Activated T-cell treated with anti-CD3 and anti-CD28 coated beads, Interleukin-2, amount 50 U/mL, for 72 hours (primary cell): ENCODE results near the gene ATP6V0B. TPM values are rescaled to one million over a fixed set of nuclear protein-coding genes. Genes with fewer than 3 reads are reported as not detected.

Experiments
- ATAC-seq, 2 donors: fragments of 150-1000 bp; cut with Tn5 transposase; replicated peaks in 1 of 2; 2 replicates each; pipeline ENCODE4 v1.10.0; 2021; ENCODE audit warnings: moderate library complexity in 2 of 2, mild to moderate bottlenecking in 1 of 2
- DNase-seq, 2 donors: peaks; one replicate each; pipeline ENCODE4 v3.0.0; 2021 to 2022; ENCODE audit warnings: mixed read lengths in 1 of 2
- H3K27ac Mint-ChIP-seq: one replicate; pipeline ENCODE4 v1.8.0; 2022; ENCODE audit warnings: mild to moderate bottlenecking, moderate library complexity, mixed read lengths
- H3K27me3 Mint-ChIP-seq: one replicate; pipeline ENCODE4 v1.8.0; 2022; ENCODE audit warnings: low read depth, mixed read lengths
- H3K36me3 Mint-ChIP-seq, 2 donors: one replicate each; pipeline ENCODE4 v1.8.0; 2022; ENCODE audit warnings: mixed read lengths in 2 of 2, mild to moderate bottlenecking in 1 of 2; ENCODE audit not compliant: insufficient read depth in 2 of 2
- H3K4me1 Mint-ChIP-seq: one replicate; pipeline ENCODE4 v1.8.0; 2022; ENCODE audit warnings: low read depth, mixed read lengths
- H3K4me3 Mint-ChIP-seq, 2 donors: one replicate each; pipeline ENCODE4 v1.8.0; 2022; ENCODE audit warnings: mild to moderate bottlenecking in 2 of 2, mixed read lengths in 2 of 2, moderate library complexity in 2 of 2
- H3K9me3 Mint-ChIP-seq, 2 donors: one replicate each; pipeline ENCODE4 v1.8.0; 2022; ENCODE audit warnings: mixed read lengths in 2 of 2
- total RNA-seq, 2 donors: library from RNA; stranded (reverse); gene quantifications; one replicate each; pipeline ENCODE4 v1.2.3, GENCODE V29; 2022

The ATP6V0B gene
- total RNA-seq, 2 donors from 2014 or later: 89.9 to 98.0 TPM

DNA sequence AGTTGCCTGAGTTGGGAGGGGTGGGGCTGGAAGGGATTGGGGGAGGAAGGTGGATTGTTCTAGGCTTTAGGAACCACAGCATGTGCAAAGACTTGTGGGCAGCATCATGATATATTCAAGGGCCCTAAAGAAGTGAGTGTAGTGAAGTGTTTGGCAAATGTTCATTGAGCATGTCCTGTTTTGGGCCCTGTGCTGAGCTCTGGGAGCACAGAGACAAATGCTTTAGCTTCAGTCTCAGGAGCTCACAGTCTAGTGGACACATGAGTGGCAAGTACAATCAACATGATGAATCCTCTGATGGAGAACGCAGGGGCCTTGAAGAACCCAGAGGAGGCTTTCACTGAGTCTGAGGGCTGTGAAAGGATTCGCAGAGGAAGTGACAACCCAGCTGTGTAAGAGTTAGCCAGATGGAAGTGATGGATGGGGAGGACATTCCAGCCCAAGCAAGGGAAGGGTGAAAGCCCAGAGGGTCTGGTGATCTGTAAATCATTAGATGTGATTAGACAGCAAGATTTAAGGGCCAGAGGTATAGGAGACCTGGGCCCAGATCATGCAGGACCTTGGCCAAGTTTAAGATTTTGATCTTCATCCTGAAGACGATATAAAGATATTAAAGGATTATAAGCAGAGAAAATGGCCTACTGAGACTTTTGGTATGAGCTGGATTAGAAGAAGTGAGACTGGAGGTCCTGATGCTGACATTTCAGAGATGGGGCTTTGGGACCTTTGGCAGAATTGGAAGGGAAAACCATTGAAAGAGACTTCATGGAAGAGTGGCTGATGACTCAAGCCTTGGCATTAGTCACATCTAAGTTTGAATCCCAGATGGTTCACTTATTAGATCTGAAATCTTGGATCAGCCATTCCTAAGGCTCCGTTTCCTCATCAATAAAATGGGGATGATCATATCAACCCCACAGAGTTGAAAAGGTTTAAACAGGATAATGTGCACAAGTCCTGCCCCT lies 23.5 kb upstream of the ATP6V0B start:
- no peak overlapping the region for H3K27ac Mint-ChIP-seq

DNA sequence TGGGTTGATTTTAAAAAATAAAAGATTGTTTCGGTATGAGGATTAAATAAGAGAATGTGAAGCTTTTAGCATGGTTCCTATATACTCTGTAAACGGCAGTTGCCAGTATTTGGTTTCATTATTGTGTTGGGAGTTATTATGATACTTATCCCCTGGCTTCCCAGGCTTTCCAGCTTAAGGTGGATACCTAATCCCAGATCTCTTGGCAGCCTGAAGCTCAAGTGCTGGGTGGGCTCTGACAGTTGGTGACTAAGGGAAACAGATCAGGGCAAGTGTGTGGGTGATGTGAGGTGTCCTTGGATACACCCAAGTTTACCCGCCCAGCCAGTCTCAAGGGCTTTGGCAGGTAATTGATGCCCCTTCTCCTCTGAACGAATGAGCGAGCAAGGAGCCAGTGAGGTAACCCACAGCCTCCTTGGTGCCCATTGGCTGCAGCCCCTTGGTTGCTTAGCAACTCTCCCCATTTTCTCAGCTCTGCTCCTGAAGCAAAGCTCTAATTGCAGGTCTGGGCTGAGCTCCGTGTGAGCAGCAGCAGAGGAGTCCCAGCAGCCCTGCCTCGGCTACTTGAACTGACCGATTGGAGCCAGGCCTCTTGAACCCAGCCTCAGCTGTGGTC lies 21.9 kb upstream of the ATP6V0B start:
- ATAC-seq (no peak), DNase-seq (no peak)
- no peak overlapping the region for H3K27ac Mint-ChIP-seq
- no peak overlapping the region for H3K4me3 Mint-ChIP-seq
- H3K4me1 Mint-ChIP-seq: peaks cover 32% of the 10 kb centered on the region
- no peaks in the 10 kb centered on the region for H3K9me3 Mint-ChIP-seq
- no peaks in the 10 kb centered on the region for H3K27me3 Mint-ChIP-seq
- peaks cover 4 to 5% of the 10 kb centered on the region in 2 donors for H3K36me3 Mint-ChIP-seq

More for the DNA sequence above, 23.5 kb upstream of the ATP6V0B start:
- ATAC-seq (no peak), DNase-seq (no peak)
- no peak overlapping the region for H3K4me3 Mint-ChIP-seq
- no peaks in the 10 kb centered on the region for H3K27me3 Mint-ChIP-seq
- peaks cover 39% of the 10 kb centered on the region for H3K4me1 Mint-ChIP-seq
- H3K9me3 Mint-ChIP-seq: no peaks in the 10 kb centered on the region
- peaks cover 3 to 5% of the 10 kb centered on the region in 2 donors for H3K36me3 Mint-ChIP-seq

GRCh38 chr1:43953361-43953760 lies 21.4 kb upstream of the ATP6V0B start:
- Mint-ChIP-seq H3K4me3 (no peak overlapping the region), H3K4me1 (peaks cover 27% of the 10 kb centered on the region), H3K36me3 (peaks cover 4 to 5% of the 10 kb centered on the region in 2 donors), H3K27ac (no peak overlapping the region), H3K27me3 (no peaks in the 10 kb centered on the region), H3K9me3 (no peaks in the 10 kb centered on the region)
- ATAC-seq: no peak
- no peak for DNase-seq

DNA sequence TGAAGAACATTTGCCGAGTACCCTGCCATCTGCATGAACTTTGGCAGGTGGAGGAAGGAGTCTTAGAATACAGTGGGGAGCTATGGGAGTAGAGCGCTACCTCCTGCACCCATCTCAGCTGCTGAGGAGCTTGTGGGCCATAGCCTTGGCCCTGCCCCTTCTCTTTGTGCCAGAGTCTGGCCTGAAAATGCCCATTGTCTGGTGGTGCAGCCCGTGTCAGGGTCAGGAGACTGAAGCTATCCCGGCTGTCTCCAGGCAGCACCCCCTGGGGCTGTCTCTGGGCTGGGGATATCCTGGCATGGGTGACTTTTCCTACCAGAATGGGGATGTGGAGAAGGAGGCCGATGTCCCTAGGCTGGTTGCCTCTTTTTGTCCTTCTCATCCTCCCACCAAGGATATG lies 20.7 kb upstream of the ATP6V0B start:
- Mint-ChIP-seq H3K4me1 (peaks cover 20% of the 10 kb centered on the region), H3K9me3 (no peaks in the 10 kb centered on the region), H3K27ac (no peak overlapping the region), H3K36me3 (peaks cover 4 to 5% of the 10 kb centered on the region in 2 donors), H3K4me3 (no peak overlapping the region), H3K27me3 (no peaks in the 10 kb centered on the region)
- no peak for DNase-seq
- ATAC-seq: no peak

GRCh38 chr1:43956234-43956633 lies 18.5 kb upstream of the ATP6V0B start:
- Mint-ChIP-seq H3K4me3 (no peak overlapping the region), H3K27me3 (no peaks in the 10 kb centered on the region), H3K4me1 (peaks cover 3% of the 10 kb centered on the region), H3K9me3 (no peaks in the 10 kb centered on the region), H3K27ac (no peak overlapping the region), H3K36me3 (peaks cover 0 to 2% of the 10 kb centered on the region in 2 donors)
- ATAC-seq (no peak), DNase-seq (no peak)

DNA sequence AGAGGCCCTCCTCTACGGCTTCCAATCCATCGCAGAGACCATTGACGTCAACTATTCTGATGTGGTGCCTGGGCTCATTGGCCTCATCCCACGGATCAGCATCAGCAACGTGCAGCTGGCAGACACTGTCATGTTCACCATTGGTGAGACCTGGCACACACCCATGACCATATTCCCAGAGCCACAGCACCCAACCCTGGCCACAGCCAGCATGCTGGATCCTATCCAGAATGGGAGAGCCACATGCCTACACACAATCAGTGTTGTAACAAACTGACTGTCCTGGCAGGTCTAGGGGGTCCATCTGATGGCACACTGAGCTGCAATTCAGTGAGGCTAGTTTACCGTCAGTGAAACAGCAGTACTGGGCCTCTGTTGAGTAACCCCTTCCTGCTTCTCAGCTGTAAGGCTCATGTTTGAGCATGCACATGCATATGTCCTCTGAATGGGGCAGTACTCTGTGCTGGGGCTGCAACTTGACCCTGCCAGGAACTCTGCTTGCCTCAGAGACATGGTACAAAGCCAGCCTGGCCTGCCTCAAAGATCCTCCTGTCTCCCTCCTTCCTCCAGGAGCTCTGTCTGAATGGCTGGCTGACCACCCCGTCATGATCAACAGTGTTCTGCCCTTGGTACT lies 17.2 kb upstream of the ATP6V0B start:
- ATAC-seq: no peak
- no peak overlapping the region for H3K4me3 Mint-ChIP-seq
- peaks cover 0 to 2% of the 10 kb centered on the region in 2 donors for H3K36me3 Mint-ChIP-seq
- no peak overlapping the region for H3K27ac Mint-ChIP-seq
- H3K9me3 Mint-ChIP-seq: no peaks in the 10 kb centered on the region
- no peaks in the 10 kb centered on the region for H3K27me3 Mint-ChIP-seq
- DNase-seq: no peak
- H3K4me1 Mint-ChIP-seq: no peaks in the 10 kb centered on the region

- no peak for ATAC-seq
- Mint-ChIP-seq H3K4me1 (no peaks in the 10 kb centered on the region), H3K36me3 (peaks cover 0 to 2% of the 10 kb centered on the region in 2 donors), H3K27me3 (no peaks in the 10 kb centered on the region), H3K27ac (no peak overlapping the region), H3K4me3 (no peak overlapping the region), H3K9me3 (no peaks in the 10 kb centered on the region)
- DNase-seq: no peak
These were observed 16.2 kb upstream of the ATP6V0B start for GRCh38 chr1:43958351-43959255.

GRCh38 chr1:43960798-43961197 lies 14.0 kb upstream of the ATP6V0B start:
- no peaks in the 10 kb centered on the region for H3K9me3 Mint-ChIP-seq
- no peak overlapping the region for H3K4me3 Mint-ChIP-seq
- H3K36me3 Mint-ChIP-seq: peaks cover 0 to 2% of the 10 kb centered on the region in 2 donors
- ATAC-seq (no peak), DNase-seq (no peak)
- no peaks in the 10 kb centered on the region for H3K4me1 Mint-ChIP-seq
- no peak overlapping the region for H3K27ac Mint-ChIP-seq
- no peaks in the 10 kb centered on the region for H3K27me3 Mint-ChIP-seq

- no peaks in the 10 kb centered on the region for H3K4me1 Mint-ChIP-seq
- H3K36me3 Mint-ChIP-seq: peaks cover 0 to 2% of the 10 kb centered on the region in 2 donors
- DNase-seq (no peak), ATAC-seq (no peak)
- no peak overlapping the region for H3K27ac Mint-ChIP-seq
- H3K4me3 Mint-ChIP-seq: no peak overlapping the region
- H3K9me3 Mint-ChIP-seq: no peaks in the 10 kb centered on the region
- no peaks in the 10 kb centered on the region for H3K27me3 Mint-ChIP-seq
These were observed 13.1 kb upstream of the ATP6V0B start for GRCh38 chr1:43961692-43962091.

- Mint-ChIP-seq H3K4me3 (no peak overlapping the region), H3K36me3 (no peaks in the 10 kb centered on the region)
These were observed 12.4 kb upstream of the ATP6V0B start for GRCh38 chr1:43962324-43962723.

GRCh38 chr1:43963006-43963405 lies 11.8 kb upstream of the ATP6V0B start:
- H3K9me3 Mint-ChIP-seq: no peaks in the 10 kb centered on the region
- no peaks in the 10 kb centered on the region for H3K36me3 Mint-ChIP-seq
- no peak overlapping the region for H3K27ac Mint-ChIP-seq
- no peak overlapping the region for H3K4me3 Mint-ChIP-seq
- no peaks in the 10 kb centered on the region for H3K27me3 Mint-ChIP-seq
- no peaks in the 10 kb centered on the region for H3K4me1 Mint-ChIP-seq
- DNase-seq: no peak
- ATAC-seq: no peak

More at GRCh38 chr1:43962324-43962723, 12.4 kb upstream of the ATP6V0B start:
- Mint-ChIP-seq H3K27me3 (no peaks in the 10 kb centered on the region), H3K9me3 (no peaks in the 10 kb centered on the region), H3K27ac (no peak overlapping the region), H3K4me1 (no peaks in the 10 kb centered on the region)
- DNase-seq: no peak
- ATAC-seq: no peak

DNA sequence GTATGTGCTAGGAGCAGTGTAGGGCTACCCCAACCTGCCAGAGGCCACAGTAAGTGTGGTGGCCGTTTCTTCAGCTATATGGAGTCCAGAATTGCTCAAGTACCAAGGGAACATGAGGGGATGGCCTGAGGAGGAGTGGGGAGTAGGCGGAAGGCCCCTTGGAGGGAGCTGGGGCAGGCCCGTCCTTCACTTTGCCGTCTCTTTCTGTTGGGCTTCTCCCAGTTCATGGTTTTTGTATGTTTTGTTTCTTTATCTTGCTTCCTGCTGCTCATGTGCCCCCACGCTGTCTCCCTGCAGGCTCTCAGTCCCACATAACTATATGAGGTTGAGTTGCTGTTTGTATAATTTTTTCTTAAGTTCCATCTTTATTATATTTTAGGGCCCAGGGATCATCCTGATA lies 10.9 kb upstream of the ATP6V0B start:
- H3K9me3 Mint-ChIP-seq: no peaks in the 10 kb centered on the region
- H3K27ac Mint-ChIP-seq: no peak overlapping the region
- H3K4me1 Mint-ChIP-seq: no peaks in the 10 kb centered on the region
- ATAC-seq: no peak
- no peak overlapping the region for H3K4me3 Mint-ChIP-seq
- H3K36me3 Mint-ChIP-seq: no peaks in the 10 kb centered on the region
- no peaks in the 10 kb centered on the region for H3K27me3 Mint-ChIP-seq
- no peak for DNase-seq
